Breast epithelium (tissue), 3 donors: ENCODE measurements around the gene POLR1D.

Source experiments
- POLR2A ChIP-seq: fragments of 450-650 bp; IDR thresholded peaks from one replicate; pipeline ENCODE4 v1.6.1; 2016; ENCODE audit warnings: antibody characterized with exemption, mild to moderate bottlenecking, moderate library complexity
- TF ChIP-seq, protein P1 (sequence below), 3 donors: fragments of 450-650 bp; IDR thresholded peaks; one replicate each; pipeline ENCODE4 v1.5.1; 2016 to 2017; ENCODE audit warnings: antibody characterized with exemption in 3 of 3, mild to moderate bottlenecking in 3 of 3, moderate library complexity in 3 of 3

DNA sequence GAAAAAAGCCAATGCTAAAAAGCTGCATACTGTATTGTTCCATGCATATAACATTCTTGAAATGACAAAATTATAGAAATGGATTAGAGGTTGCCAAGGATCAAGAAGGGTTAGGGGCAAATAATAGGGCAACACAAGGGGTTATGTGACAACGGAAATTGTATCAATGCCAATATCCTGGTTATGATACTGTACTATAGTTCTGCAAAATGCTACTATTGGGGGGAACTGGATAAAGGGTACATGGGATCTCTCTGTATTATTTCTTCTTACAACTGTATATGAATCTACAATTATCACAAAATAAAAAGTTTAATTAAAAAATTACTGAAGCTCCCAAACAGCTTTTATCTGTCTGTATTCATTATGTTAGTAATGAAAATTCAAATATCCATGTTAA is 33.3 kb upstream of the POLR1D start:
- no peak for TF ChIP-seq POLR2A
- TF ChIP-seq, protein P1, sequence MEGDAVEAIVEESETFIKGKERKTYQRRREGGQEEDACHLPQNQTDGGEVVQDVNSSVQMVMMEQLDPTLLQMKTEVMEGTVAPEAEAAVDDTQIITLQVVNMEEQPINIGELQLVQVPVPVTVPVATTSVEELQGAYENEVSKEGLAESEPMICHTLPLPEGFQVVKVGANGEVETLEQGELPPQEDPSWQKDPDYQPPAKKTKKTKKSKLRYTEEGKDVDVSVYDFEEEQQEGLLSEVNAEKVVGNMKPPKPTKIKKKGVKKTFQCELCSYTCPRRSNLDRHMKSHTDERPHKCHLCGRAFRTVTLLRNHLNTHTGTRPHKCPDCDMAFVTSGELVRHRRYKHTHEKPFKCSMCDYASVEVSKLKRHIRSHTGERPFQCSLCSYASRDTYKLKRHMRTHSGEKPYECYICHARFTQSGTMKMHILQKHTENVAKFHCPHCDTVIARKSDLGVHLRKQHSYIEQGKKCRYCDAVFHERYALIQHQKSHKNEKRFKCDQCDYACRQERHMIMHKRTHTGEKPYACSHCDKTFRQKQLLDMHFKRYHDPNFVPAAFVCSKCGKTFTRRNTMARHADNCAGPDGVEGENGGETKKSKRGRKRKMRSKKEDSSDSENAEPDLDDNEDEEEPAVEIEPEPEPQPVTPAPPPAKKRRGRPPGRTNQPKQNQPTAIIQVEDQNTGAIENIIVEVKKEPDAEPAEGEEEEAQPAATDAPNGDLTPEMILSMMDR (IDR thresholded peaks at IDR 0.05), result no peak
